Ovary (tissue), 3 donors: Measurements from ENCODE around the gene REV1.

Source experiments
- CTCF ChIP-seq, 3 donors: fragments of 450-650 bp in 2 of 3; fragments of 200-600 bp in 1 of 3; IDR thresholded peaks; one replicate each; pipeline versions ENCODE4 v1.5.1 to v1.8.0; 2016 to 2022; ENCODE audit warnings: antibody characterized with exemption in 3 of 3, mild to moderate bottlenecking in 1 of 3
- EP300 ChIP-seq: sonication (generic); formaldehyde crosslinking; IDR thresholded peaks from one replicate; pipeline ENCODE4 v1.6.1; 2017; ENCODE audit warnings: antibody characterized with exemption
- POLR2A ChIP-seq: fragments of 450-650 bp; IDR thresholded peaks from one replicate; pipeline ENCODE4 v1.6.1; 2017; ENCODE audit warnings: antibody characterized with exemption, mild to moderate bottlenecking, moderate library complexity
- donor health status: DM: no; HTN: no; CAD: no.

- TF ChIP-seq CTCF (IDR thresholded peaks at IDR 0.05) (peak in 1 of 3 donors; percentile 22), EP300 (no peak), POLR2A (no peak)
Observed at GRCh38 chr2:99442837-99443236, 47.0 kb downstream of the REV1 start.
